ENCODE measurements around the gene FOXP1.
A peak's percentile ranks its signal among the peaks of the same experiment; 100 is the strongest.

FOXP1 gene

DNA sequence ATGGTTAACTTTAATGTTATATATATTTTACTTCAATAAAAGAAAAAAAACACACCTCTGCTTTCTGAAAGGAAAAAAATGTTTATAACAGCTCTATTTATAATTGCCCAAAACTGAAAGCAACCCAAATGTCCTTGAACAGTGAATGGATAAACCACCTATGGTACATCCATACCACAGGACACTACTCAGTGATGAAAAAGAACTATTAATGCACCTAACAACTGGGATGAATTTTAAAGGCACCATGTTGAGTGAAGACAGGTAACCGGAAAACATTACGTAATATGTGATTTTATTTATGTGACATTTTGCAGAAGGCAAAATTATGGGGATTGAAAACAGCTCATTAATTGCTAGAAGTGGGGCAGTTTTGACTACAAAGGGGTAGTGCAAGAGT lies 23.8 kb upstream of the FOXP1 start:
- Mint-ChIP-seq H3K9me3 (peaks cover 20% of the 10 kb centered on the region), H3K4me1 (no peaks in the 10 kb centered on the region), H3K4me3 (no peak overlapping the region), H3K36me3 (ENCODE audit: low read depth) (no peaks in the 10 kb centered on the region), H3K27me3 (ENCODE audit: low read depth) (no peaks in the 10 kb centered on the region), H3K27ac (no peak overlapping the region)
- TF ChIP-seq CTCF (IDR thresholded peaks at IDR 0.05; ENCODE audit: unreplicated experiment in 3 of 3), result no peak

DNA sequence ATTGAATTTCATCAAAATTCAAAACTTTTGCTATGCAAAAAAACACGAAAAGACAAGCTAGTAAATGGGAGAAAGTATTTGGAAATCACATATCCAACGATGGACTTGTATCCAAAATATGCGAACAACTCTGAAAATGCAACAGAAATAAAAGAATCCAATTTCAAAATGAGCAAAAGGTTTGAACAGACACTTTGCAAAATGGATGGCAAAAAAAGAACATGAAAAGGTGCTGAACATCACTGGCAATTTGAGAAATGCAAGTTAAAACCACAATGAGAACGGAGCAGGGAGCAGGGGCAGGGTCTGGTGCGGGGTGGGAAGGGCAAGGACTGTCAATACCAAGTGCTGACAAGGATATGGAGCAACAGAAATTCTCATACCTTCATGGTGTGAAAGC lies 23.1 kb upstream of the FOXP1 start:
- H3K9me3 Mint-ChIP-seq, result peaks cover 18% of the 10 kb centered on the region
- no peaks in the 10 kb centered on the region for H3K36me3 Mint-ChIP-seq (ENCODE audit: low read depth)
- no peaks in the 10 kb centered on the region for H3K4me1 Mint-ChIP-seq
- H3K4me3 Mint-ChIP-seq, result no peak overlapping the region
- H3K27ac Mint-ChIP-seq, result no peak overlapping the region
- TF ChIP-seq CTCF (IDR thresholded peaks at IDR 0.05; ENCODE audit: unreplicated experiment in 3 of 3), result no peak
- no peaks in the 10 kb centered on the region for H3K27me3 Mint-ChIP-seq (ENCODE audit: low read depth)

GRCh38 chr3:71602256-71602655 lies 18.7 kb upstream of the FOXP1 start:
- H3K36me3 Mint-ChIP-seq (ENCODE audit: low read depth), result no peaks in the 10 kb centered on the region
- H3K27me3 Mint-ChIP-seq (ENCODE audit: low read depth), result no peaks in the 10 kb centered on the region
- H3K27ac Mint-ChIP-seq, result no peak overlapping the region
- no peak for TF ChIP-seq CTCF (IDR thresholded peaks at IDR 0.05; ENCODE audit: unreplicated experiment in 3 of 3)
- no peak overlapping the region for H3K4me3 Mint-ChIP-seq
- H3K9me3 Mint-ChIP-seq, result peaks cover 14% of the 10 kb centered on the region
- H3K4me1 Mint-ChIP-seq, result peaks cover 19% of the 10 kb centered on the region

DNA sequence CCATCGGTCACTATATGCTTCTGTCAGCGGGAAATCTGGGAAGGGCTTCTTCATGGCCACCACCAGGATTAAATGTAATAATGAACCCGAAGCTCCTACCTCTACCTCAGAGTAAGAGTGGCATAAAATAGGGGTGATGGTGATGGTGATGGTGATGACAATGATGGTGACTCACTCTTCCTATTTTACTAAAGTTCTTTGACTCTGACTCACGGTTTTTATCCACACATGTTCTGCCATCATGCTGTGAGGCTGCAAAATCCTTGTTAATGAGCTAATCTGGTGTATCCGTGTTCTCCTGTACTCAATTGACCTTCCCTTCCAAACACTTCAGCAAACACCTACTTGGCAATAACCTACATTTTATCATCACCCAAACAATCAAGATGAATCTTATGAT lies 18.3 kb upstream of the FOXP1 start:
- Mint-ChIP-seq H3K36me3 (ENCODE audit: low read depth) (no peaks in the 10 kb centered on the region), H3K9me3 (peaks cover 14% of the 10 kb centered on the region), H3K4me3 (no peak overlapping the region), H3K27me3 (ENCODE audit: low read depth) (no peaks in the 10 kb centered on the region), H3K4me1 (peaks cover 19% of the 10 kb centered on the region), H3K27ac (no peak overlapping the region)
- no peak for TF ChIP-seq CTCF (IDR thresholded peaks at IDR 0.05; ENCODE audit: unreplicated experiment in 3 of 3)

DNA sequence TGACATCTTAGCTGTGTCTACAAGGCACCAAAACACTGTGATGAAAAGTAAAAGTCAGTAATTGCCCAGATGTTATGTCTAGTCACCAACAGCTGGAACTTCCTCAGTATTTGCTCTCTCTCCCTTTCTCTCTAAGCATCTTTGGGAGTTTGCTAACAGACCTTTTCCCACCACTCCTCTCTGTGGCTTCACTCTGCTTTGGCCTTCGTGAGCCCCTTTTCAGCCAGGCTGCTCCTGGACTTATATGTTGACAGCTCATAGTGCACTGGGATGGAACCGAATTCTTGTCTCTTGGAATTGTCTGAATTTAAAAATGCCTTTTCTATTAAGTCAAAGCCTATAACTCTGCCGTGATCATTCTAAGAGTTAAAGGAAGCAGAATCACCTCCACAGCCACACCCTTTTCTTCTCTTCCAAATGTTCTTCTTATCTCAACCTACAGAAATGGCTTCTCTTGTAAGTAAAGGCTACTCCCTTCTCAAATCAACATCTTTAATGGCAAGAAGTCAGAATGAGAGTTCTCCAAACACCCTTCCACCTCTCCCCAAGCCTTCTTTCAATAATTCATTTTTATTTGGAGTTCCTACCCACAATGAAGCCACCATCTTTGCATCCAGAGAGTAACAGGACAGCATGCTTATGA lies 17.2 kb upstream of the FOXP1 start:
- no peak overlapping the region for H3K4me3 Mint-ChIP-seq

More for the DNA sequence above, 17.2 kb upstream of the FOXP1 start:
- peak overlapping the region in 1 of 3 experiments; percentile 9 for H3K27ac Mint-ChIP-seq
- H3K36me3 Mint-ChIP-seq (ENCODE audit: low read depth), result no peaks in the 10 kb centered on the region
- peaks cover 6% of the 10 kb centered on the region for H3K9me3 Mint-ChIP-seq
- H3K27me3 Mint-ChIP-seq (ENCODE audit: low read depth), result no peaks in the 10 kb centered on the region
- peaks cover 19% of the 10 kb centered on the region for H3K4me1 Mint-ChIP-seq
- no peak for TF ChIP-seq CTCF (IDR thresholded peaks at IDR 0.05; ENCODE audit: unreplicated experiment in 3 of 3)
